Neural cell (in vitro differentiated cells): ENCODE measurements around the gene SFT2D1. TPM values are rescaled to one million over a fixed set of nuclear protein-coding genes. Genes with fewer than 3 reads are reported as not detected.

Source experiments
- H2AFZ ChIP-seq: fragments of 200-600, 300-800 bp; sonication (generic), shearing (Covaris generic); 2 replicates; pipeline ENCODE4 v1.6.0; 2014; ENCODE audit warnings: low read depth, mild to moderate bottlenecking, antibody characterized with exemption, low read length, moderate library complexity
- H3F3A ChIP-seq: fragments of 200-600 bp; shearing (Covaris generic); 2 replicates; pipeline ENCODE4 v1.6.1; 2016; ENCODE audit warnings: mild to moderate bottlenecking, moderate library complexity, mixed read lengths, antibody characterized with exemption, low read length; ENCODE audit not compliant: insufficient read depth, poor library complexity, severe bottlenecking
- H3K27ac ChIP-seq: fragments of 200-600, 300-800 bp; sonication (generic), shearing (Covaris generic); 2 replicates; pipeline ENCODE4 v1.5.1; 2014; ENCODE audit warnings: mild to moderate bottlenecking, low read length, moderate library complexity
- H3K27me3 ChIP-seq: fragments of 300-800, 200-600 bp; sonication (generic), shearing (Covaris generic); 2 replicates; pipeline ENCODE4 v1.6.0; 2014; ENCODE audit warnings: mild to moderate bottlenecking, low read depth, low read length, moderate library complexity; ENCODE audit not compliant: insufficient read depth
- H3K36me3 ChIP-seq: fragments of 300-800, 200-600 bp; sonication (generic), shearing (Covaris generic); 2 replicates; pipeline ENCODE4 v1.5.1; 2014; ENCODE audit warnings: mild to moderate bottlenecking, antibody characterized with exemption, low read length, moderate library complexity; ENCODE audit not compliant: insufficient read depth
- H3K4me2 ChIP-seq: fragments of 300-800, 200-600 bp; sonication (generic), shearing (Covaris generic); 2 replicates; pipeline ENCODE4 v1.6.0; 2014; ENCODE audit warnings: mild to moderate bottlenecking, low read length
- H3K4me3 ChIP-seq: fragments of 300-800, 200-600 bp; sonication (generic), shearing (Covaris generic); 2 replicates; pipeline ENCODE4 v1.5.1; 2014; ENCODE audit warnings: mild to moderate bottlenecking, low read length, moderate library complexity
- H3K79me2 ChIP-seq: fragments of 200-600 bp; shearing (Covaris generic); replicated peaks from 2 replicates; pipeline ENCODE4 v1.6.0; 2014; ENCODE audit warnings: mild to moderate bottlenecking, low read length, moderate library complexity; ENCODE audit not compliant: insufficient read depth
- H3K9ac ChIP-seq: fragments of 300-800, 200-600 bp; sonication (generic), shearing (Covaris generic); 2 replicates; pipeline ENCODE4 v1.6.1; 2016; ENCODE audit warnings: mild to moderate bottlenecking, low read length, mixed read lengths
- H3K9me2 ChIP-seq: fragments of 200-600 bp; shearing (Covaris generic); 2 replicates; pipeline ENCODE4 v1.6.1; 2016; ENCODE audit warnings: mild to moderate bottlenecking, low read length, mixed read lengths; ENCODE audit not compliant: insufficient read depth
- H3K9me3 ChIP-seq: fragments of 200-600, 300-800 bp; sonication (generic), shearing (Covaris generic); 2 replicates; pipeline ENCODE4 v1.6.1; 2016; ENCODE audit warnings: mild to moderate bottlenecking, mixed run types, low read length, moderate library complexity, mixed read lengths
- H4K20me1 ChIP-seq: fragments of 200-600 bp; shearing (Covaris generic); 2 replicates; pipeline ENCODE4 v1.6.1; 2016; ENCODE audit warnings: mild to moderate bottlenecking, mixed run types; ENCODE audit not compliant: insufficient read depth
- EP300 ChIP-seq: fragments of 450-650 bp; conservative IDR thresholded peaks from 2 replicates; pipeline ENCODE4 v1.6.1; 2014; ENCODE audit warnings: antibody characterized with exemption, mild to moderate bottlenecking, moderate library complexity; ENCODE audit not compliant: poor library complexity, severe bottlenecking
- MXI1 ChIP-seq: fragments of 450-650 bp; conservative IDR thresholded peaks from 2 replicates; pipeline ENCODE4 v1.6.1; 2014; ENCODE audit warnings: antibody characterized with exemption, mild to moderate bottlenecking; ENCODE audit not compliant: poor library complexity, severe bottlenecking
- RAD21 ChIP-seq: fragments of 450-650 bp; conservative IDR thresholded peaks from 2 replicates; pipeline ENCODE4 v1.6.1; 2014; ENCODE audit warnings: antibody characterized with exemption, mild to moderate bottlenecking, moderate library complexity
- SMC3 ChIP-seq: fragments of 450-650 bp; conservative IDR thresholded peaks from 2 replicates; pipeline ENCODE4 v1.6.1; 2014; ENCODE audit warnings: antibody characterized with exemption, mild to moderate bottlenecking, moderate library complexity; ENCODE audit not compliant: poor library complexity
- polyA plus RNA-seq: library from polyadenylated mRNA; depleted of rRNA; stranded (reverse); fragments of >200 nt; gene quantifications from 2 replicates; pipeline ENCODE4 v1.2.3, GENCODE V29; 2014
- TF ChIP-seq, protein P1 (sequence below): fragments of 450-650 bp; IDR thresholded peaks from 2 replicates; pipeline ENCODE4 v1.5.1; 2014; ENCODE audit warnings: antibody characterized with exemption, mild to moderate bottlenecking, moderate library complexity; ENCODE audit not compliant: poor library complexity, severe bottlenecking
- TF ChIP-seq, protein P2 (sequence below): IDR thresholded peaks from 2 replicates; pipeline ENCODE4 v1.6.1; 2012; ENCODE audit warnings: borderline replicate concordance

SFT2D1 gene
- polyA plus RNA-seq, 1 donor from 2014 or later: 81.7 TPM

DNA sequence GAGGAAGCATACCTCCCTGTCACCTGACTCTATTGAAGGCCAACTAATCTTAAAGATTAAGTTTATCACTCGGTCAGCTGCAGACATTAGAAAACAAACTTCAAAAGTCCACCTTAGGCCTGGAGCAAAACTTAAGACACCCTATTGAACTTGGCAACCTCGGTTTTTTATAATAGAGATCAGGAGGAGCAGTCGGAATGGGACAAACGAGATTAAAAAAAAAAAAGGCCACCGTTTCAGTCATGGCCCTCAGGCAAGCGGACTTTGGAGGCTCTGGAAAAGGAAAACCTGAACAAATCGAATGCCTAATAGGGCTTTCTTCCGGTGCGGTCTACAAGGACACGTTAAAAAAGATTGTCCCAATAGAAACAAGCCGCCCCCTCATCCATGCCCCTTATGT lies 26.9 kb downstream of the SFT2D1 start (continued):
- no peak for TF ChIP-seq RAD21
- TF ChIP-seq SMC3: no peak
- no peak for TF ChIP-seq MXI1

DNA sequence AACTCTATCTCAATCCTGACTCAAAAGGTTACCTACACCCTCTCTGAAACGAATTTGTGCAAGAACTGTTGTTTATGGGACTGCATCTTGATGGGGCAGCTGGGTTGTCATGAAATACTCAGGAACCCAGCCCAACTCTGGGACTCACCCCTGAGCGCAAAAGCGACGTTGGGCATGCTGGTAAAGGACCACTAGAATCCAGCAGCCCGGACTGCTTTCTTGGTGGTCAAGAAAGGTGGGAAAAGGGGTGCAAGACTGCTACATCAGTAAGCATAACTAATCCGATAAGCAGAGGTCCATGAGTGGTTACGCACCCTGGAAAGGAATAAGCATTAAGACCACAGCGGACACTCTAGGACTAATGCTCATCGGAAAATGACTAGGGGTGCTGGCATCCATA lies 27.9 kb downstream of the SFT2D1 start:
- Histone ChIP-seq H3F3A (no peaks in the 10 kb centered on the region), H2AFZ (no peak overlapping the region), H3K36me3 (no peaks in the 10 kb centered on the region), H4K20me1 (no peaks in the 10 kb centered on the region), H3K9me3 (no peaks in the 10 kb centered on the region), H3K9me2 (no peaks in the 10 kb centered on the region), H3K4me2 (no peak overlapping the region), H3K9ac (no peak overlapping the region), H3K4me3 (no peak overlapping the region), H3K27ac (no peak overlapping the region), H3K79me2 (no peaks in the 10 kb centered on the region), H3K27me3 (peaks cover 14% of the 10 kb centered on the region)
- TF ChIP-seq RAD21 (no peak), EP300 (no peak), MXI1 (no peak)

DNA sequence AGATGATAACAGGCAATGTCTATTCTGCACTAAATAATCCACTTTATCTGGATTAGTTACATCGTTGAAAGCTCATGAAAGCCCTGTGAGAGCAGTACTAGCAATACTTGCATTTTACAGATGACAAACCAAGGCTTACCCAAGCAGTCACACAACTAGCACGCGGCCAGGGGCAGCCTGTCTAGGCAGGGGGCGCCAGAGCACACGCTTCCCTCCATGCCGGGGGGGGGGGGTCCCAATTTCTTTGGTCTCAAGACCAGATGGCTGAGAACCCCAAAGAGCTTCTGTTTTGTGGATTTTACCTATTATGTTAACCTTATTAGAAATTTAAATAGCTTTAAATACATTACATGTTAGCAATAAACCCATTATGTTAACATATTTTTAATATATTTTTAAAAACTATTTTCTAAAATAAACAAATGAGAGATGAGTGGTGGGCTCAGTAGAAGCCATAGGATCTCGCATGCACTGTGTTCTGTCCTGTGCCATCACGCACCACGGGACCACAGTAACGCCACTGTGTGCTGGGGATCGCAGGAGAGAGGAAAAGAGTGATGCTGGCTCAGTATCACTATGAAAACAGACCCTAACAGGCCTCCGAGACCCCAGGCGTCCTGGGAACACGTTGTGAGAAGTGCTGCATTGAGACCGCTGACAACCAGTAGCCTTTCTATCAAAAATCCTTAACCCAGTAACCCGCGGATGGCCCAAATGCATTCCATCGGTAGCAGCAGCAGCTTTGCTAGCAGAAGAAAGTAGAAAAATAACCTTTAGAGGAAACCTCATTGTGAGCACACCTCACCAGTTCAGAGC lies 28.9 kb downstream of the SFT2D1 start:
- H3K4me3 ChIP-seq: no peak overlapping the region
- H2AFZ ChIP-seq: no peak overlapping the region
- no peak overlapping the region for H3K9ac ChIP-seq
- no peaks in the 10 kb centered on the region for H3K36me3 ChIP-seq
- no peaks in the 10 kb centered on the region for H3K9me3 ChIP-seq
- no peak overlapping the region for H3K4me2 ChIP-seq
- H3K9me2 ChIP-seq: no peaks in the 10 kb centered on the region
- H4K20me1 ChIP-seq: no peaks in the 10 kb centered on the region
- H3K27me3 ChIP-seq: peaks cover 23% of the 10 kb centered on the region
- no peaks in the 10 kb centered on the region for H3F3A ChIP-seq
- TF ChIP-seq, protein P1, sequence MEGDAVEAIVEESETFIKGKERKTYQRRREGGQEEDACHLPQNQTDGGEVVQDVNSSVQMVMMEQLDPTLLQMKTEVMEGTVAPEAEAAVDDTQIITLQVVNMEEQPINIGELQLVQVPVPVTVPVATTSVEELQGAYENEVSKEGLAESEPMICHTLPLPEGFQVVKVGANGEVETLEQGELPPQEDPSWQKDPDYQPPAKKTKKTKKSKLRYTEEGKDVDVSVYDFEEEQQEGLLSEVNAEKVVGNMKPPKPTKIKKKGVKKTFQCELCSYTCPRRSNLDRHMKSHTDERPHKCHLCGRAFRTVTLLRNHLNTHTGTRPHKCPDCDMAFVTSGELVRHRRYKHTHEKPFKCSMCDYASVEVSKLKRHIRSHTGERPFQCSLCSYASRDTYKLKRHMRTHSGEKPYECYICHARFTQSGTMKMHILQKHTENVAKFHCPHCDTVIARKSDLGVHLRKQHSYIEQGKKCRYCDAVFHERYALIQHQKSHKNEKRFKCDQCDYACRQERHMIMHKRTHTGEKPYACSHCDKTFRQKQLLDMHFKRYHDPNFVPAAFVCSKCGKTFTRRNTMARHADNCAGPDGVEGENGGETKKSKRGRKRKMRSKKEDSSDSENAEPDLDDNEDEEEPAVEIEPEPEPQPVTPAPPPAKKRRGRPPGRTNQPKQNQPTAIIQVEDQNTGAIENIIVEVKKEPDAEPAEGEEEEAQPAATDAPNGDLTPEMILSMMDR: peak; percentile 29
- TF ChIP-seq, protein P2, sequence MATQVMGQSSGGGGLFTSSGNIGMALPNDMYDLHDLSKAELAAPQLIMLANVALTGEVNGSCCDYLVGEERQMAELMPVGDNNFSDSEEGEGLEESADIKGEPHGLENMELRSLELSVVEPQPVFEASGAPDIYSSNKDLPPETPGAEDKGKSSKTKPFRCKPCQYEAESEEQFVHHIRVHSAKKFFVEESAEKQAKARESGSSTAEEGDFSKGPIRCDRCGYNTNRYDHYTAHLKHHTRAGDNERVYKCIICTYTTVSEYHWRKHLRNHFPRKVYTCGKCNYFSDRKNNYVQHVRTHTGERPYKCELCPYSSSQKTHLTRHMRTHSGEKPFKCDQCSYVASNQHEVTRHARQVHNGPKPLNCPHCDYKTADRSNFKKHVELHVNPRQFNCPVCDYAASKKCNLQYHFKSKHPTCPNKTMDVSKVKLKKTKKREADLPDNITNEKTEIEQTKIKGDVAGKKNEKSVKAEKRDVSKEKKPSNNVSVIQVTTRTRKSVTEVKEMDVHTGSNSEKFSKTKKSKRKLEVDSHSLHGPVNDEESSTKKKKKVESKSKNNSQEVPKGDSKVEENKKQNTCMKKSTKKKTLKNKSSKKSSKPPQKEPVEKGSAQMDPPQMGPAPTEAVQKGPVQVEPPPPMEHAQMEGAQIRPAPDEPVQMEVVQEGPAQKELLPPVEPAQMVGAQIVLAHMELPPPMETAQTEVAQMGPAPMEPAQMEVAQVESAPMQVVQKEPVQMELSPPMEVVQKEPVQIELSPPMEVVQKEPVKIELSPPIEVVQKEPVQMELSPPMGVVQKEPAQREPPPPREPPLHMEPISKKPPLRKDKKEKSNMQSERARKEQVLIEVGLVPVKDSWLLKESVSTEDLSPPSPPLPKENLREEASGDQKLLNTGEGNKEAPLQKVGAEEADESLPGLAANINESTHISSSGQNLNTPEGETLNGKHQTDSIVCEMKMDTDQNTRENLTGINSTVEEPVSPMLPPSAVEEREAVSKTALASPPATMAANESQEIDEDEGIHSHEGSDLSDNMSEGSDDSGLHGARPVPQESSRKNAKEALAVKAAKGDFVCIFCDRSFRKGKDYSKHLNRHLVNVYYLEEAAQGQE: no peak
- no peak for TF ChIP-seq SMC3
- H3K27ac ChIP-seq: no peak overlapping the region
- no peaks in the 10 kb centered on the region for H3K79me2 ChIP-seq
